H1 (cell line): Measurements from ENCODE around the gene PPP1CA. TPM values are rescaled to one million over a fixed set of nuclear protein-coding genes. Genes with fewer than 3 reads are reported as not detected.

Experiments
- CBX8 ChIP-seq: fragments of 300-800, 300-1000 bp; sonication (generic); IDR thresholded peaks from 2 replicates; pipeline ENCODE4 v1.7.1; 2016; ENCODE audit warnings: low read depth, low read length, borderline replicate concordance
- CREB1 ChIP-seq: IDR thresholded peaks from 2 replicates; pipeline ENCODE4 v1.6.1; 2012; ENCODE audit warnings: inconsistent platforms
- GABPA ChIP-seq: IDR thresholded peaks from 2 replicates; pipeline ENCODE4 v1.6.1; 2011; ENCODE audit warnings: mild to moderate bottlenecking, low read length, moderate library complexity, borderline replicate concordance; ENCODE audit not compliant: insufficient read depth
- GTF2F1 ChIP-seq: IDR thresholded peaks from 2 replicates; pipeline ENCODE4 v1.6.1; 2012; ENCODE audit warnings: low read depth, low read length, improper control_type of control experiment, borderline replicate concordance
- KDM5A ChIP-seq: fragments of 200-600 bp; IDR thresholded peaks from 2 replicates; pipeline ENCODE4 v1.7.1; 2012; ENCODE audit warnings: mild to moderate bottlenecking, low read length, inconsistent platforms, mixed read lengths
- NRF1 ChIP-seq: IDR thresholded peaks from 2 replicates; pipeline ENCODE4 v1.6.1; 2011; ENCODE audit warnings: mild to moderate bottlenecking, low read depth, low read length, improper control_type of control experiment
- POLR2AphosphoS5 ChIP-seq: IDR thresholded peaks from 2 replicates; pipeline ENCODE4 v1.6.1; 2011; ENCODE audit warnings: low read depth, low read length
- RAD21 ChIP-seq, 2 experiments: IDR thresholded peaks in 1 of 2; conservative IDR thresholded peaks in 1 of 2; 2 replicates each; pipeline ENCODE4 v1.6.1; 2011; ENCODE audit warnings: low read depth in 2 of 2, low read length in 2 of 2, improper control_type of control experiment in 1 of 2, inconsistent platforms in 1 of 2, mild to moderate bottlenecking in 1 of 2, moderate library complexity in 1 of 2
- RFX5 ChIP-seq: IDR thresholded peaks from 2 replicates; pipeline ENCODE4 v1.6.1; 2011; ENCODE audit warnings: low read depth, low read length, improper control_type of control experiment, borderline replicate concordance
- RXRA ChIP-seq: IDR thresholded peaks from 2 replicates; pipeline ENCODE4 v1.6.1; 2011; ENCODE audit warnings: low read depth, mild to moderate bottlenecking, low read length, moderate library complexity; ENCODE audit not compliant: insufficient read depth
- SIX5 ChIP-seq: IDR thresholded peaks from 2 replicates; pipeline ENCODE4 v1.6.1; 2011; ENCODE audit warnings: mild to moderate bottlenecking, low read depth, low read length
- SP4 ChIP-seq: IDR thresholded peaks from 2 replicates; pipeline ENCODE4 v1.6.1; 2012; ENCODE audit warnings: low read length, inconsistent platforms
- polyA plus RNA-seq, 7 experiments: library from polyadenylated mRNA; depleted of rRNA in 3 of 7; stranded (reverse) in 5 of 7; unstranded in 2 of 7; fragments of >200 nt in 5 of 7; fragments of 200-250 nt in 2 of 7; gene quantifications; 1 replicate in 5 of 7; 2 replicates in 1 of 7; 4 replicates in 1 of 7; pipeline versions ENCODE4 v1.2.1 to v1.2.3, GENCODE V29; 2011 to 2013; ENCODE audit warnings: missing spikeins in 2 of 7, mixed read lengths in 2 of 7
- total RNA-seq: library from RNA; stranded (reverse); fragmentation: NEBNext Ultra II Directional; extraction: Animal tissue kit (Norgen Biotek cat#: 25700); gene quantifications from 2 replicates; pipeline ENCODE4 v1.2.1, GENCODE V29; 2021

Gene PPP1CA
- total and polyA plus RNA-seq, 2 of the 8 experiments (the other 6 are each of a cell fraction or from before 2014, with no cell fraction given): 198 to 359 TPM

DNA sequence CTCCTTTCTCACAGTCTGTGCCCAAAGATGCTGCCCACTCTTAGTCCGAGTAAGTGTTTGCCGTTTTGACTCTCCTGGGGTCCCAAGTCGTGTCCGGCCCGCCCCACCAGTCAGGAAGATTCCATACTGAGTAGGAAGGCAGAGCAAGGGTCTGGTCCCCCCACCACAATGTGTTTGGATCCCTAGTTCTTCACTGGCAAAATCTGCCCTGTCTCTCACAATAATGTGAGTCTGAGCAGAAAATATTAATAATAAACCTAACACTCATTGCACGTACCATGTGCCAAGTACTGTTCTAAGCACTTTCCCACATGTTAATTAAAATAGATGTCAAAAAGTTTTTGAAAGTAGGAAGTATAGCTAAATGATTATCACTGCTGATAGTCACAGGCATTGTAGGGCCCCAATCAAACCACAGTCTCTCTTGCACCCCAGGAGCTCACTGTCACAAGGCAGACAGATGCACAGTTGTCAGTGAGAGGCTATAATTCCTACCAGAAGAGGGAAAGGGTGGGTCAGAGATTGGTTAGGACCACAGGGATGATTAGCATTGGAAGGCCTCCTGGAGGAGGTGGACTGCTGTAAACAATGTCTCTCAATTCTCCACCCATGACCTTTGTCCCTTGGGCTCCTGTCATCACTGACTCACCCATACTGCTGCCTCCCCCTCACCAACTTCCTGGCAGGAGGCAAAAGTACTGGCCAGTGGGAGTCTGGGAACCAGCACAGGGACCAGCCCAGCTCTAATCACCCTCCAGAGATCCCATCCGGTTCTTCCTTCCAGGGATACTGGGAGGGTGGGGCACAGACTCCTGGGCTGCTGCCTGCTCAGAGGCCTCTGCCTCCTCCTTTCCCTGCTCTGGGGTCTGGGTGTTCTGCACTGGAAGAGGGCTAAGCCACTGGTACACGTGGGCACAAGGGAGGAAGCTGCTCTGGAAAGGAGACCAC, 47.3 kb downstream of the PPP1CA start (continued):
- TF ChIP-seq KDM5A: no peak
- no peak for TF ChIP-seq RXRA
- TF ChIP-seq NRF1: no peak
- no peak for TF ChIP-seq RFX5
- no peak for TF ChIP-seq RAD21 (IDR thresholded peaks at IDR 0.05 in 1 of 2, conservative IDR thresholded peaks at IDR 0.05 in 1 of 2; ENCODE audit: low read depth in 2 of 2, low read length in 2 of 2)
- TF ChIP-seq GABPA: no peak
- no peak for TF ChIP-seq CREB1
- TF ChIP-seq CBX8: no peak
- no peak for TF ChIP-seq GTF2F1
- TF ChIP-seq SP4: no peak
- TF ChIP-seq SIX5: no peak
- TF ChIP-seq POLR2AphosphoS5: no peak
